GM12872 (cell line): ENCODE measurements around the gene POGLUT3.

Experiments
- TF ChIP-seq, protein P1 (sequence below): IDR thresholded peaks from 3 replicates; pipeline ENCODE4 v1.5.1; 2011; ENCODE audit warnings: low read depth, mild to moderate bottlenecking, low read length, moderate library complexity; ENCODE audit not compliant: insufficient read depth

Gene POGLUT3

DNA sequence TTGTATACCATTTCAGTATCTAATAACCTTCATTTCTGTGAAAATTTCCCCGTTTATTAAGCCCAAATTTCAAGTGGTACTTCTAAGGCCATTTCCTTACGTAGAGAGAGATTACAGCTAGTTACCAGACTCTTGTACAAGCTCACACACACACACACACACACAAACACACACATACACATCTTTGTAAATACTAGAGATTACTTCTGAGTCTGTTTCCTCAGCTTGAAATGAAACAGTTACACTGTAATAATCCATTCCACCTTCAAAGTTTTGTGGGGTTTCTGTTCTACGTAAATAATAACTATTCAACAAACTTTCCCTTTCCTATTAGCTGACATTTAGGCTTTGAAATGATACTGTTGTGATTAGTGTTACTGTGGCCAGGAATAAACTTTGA lies 6.2 kb downstream of the POGLUT3 start:
- TF ChIP-seq, protein P1, sequence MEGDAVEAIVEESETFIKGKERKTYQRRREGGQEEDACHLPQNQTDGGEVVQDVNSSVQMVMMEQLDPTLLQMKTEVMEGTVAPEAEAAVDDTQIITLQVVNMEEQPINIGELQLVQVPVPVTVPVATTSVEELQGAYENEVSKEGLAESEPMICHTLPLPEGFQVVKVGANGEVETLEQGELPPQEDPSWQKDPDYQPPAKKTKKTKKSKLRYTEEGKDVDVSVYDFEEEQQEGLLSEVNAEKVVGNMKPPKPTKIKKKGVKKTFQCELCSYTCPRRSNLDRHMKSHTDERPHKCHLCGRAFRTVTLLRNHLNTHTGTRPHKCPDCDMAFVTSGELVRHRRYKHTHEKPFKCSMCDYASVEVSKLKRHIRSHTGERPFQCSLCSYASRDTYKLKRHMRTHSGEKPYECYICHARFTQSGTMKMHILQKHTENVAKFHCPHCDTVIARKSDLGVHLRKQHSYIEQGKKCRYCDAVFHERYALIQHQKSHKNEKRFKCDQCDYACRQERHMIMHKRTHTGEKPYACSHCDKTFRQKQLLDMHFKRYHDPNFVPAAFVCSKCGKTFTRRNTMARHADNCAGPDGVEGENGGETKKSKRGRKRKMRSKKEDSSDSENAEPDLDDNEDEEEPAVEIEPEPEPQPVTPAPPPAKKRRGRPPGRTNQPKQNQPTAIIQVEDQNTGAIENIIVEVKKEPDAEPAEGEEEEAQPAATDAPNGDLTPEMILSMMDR = no peak

DNA sequence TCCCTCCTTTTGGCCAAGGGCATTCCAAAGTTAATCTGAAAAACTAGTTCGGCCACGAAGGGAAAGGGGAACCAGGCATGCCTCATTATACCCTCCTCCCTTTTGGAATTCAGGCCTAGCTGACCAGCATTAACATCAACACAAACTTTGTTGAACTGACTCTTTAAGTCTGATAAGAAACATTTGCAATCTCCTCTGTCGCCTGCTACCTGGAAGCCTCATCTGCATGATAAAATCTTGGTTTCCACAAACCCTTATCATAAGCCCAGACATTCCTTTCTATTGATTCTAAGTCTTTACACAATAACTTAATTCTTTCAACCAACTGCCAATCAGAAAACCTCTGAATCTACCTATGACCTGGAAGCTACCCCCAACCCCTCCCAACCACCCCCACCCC lies 11.4 kb downstream of the POGLUT3 start:
- TF ChIP-seq, protein P1 = no peak

DNA sequence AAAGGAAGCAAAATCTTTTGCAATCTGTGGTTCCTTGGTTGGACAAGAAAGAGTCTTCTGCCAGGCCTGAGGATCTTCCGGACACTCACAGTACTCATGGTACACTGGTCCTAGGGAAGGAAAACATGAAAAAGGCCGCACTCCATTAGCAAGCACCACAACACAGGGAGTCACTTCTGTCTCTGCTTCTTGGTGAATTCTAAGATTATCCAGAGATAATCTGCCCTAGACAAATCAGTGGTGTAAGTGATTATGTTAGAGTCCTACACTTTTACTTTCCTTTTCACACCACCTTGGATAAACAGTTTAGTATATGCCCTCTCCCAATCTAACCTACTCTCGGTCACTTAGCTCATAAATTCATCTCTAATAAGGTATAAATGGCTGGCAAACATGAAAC lies 11.9 kb downstream of the POGLUT3 start:
- TF ChIP-seq, protein P1 = no peak

DNA sequence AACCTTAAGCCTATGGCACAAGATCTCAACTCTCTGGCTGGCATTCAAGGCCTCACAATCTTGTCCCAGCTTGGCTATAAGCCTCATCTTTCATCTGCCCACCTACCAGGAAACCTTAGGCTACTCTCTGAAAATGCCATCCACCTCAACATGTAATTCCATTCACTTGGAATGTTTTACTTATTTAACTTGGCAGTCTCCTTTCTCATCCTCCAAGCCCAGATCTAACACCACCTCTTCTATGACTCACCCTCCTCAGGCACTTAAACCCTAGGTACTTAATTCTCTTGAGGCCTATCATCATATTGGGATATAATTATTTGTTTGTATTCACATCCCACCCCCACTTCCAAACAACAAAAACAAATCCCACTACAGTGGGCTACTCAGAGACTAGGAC lies 15.0 kb downstream of the POGLUT3 start:
- TF ChIP-seq, protein P1 = no peak

DNA sequence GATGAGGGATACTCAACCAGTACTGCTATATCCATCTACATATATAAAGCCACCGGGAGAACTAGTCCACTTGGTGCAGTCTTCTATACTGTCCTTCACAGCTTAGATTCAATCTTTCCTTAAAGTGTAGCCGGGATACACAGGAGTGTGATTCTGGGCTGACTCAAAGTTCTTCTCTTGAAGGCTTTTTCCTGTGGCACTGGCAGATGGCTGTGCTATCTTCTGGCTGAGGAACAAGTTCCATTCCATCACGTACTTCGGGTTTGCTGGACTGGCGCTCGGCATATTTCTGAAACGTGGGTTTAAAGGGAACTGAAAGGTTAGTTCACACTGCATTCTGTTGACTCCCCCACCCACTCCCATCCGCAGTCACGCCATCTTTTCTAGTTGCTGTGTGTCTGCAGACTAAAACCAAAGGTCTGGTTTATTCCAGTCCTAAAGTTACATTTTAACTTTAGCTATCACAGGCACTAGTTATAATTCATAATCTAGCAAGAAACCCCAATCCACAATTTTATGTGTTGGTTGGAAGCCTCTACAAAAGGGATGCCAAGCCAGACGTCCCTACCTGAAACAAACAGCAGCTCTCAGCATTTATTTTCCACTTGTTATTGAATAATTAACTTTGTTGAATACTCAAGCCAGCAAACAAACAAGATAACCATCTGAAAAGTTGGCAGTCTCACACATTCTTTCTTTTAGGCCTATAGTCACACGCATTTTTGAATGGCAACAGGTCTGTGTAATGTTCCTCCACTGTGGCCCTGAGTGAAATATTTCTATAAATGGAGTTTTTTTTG lies 23.3 kb downstream of the POGLUT3 start:
- TF ChIP-seq, protein P1 = no peak

DNA sequence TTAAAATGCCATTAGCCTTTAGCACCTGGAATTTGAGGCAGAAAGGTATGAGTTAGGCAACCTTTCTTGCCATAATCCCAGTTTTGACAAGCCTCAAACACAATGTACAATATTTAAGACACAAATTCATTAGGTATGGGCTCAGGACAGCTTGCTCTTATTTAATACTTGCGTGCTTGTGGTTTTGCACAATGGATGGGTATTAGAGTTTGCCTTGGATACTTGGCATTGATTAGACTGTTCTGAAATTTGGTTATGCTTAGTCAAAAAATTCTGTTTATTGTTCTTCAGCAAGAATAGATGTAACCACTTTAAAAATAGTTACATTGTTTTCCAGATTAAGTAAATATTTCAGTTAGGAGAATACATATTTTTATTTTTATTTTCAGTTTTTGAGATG lies 25.5 kb downstream of the POGLUT3 start:
- TF ChIP-seq, protein P1 = no peak

DNA sequence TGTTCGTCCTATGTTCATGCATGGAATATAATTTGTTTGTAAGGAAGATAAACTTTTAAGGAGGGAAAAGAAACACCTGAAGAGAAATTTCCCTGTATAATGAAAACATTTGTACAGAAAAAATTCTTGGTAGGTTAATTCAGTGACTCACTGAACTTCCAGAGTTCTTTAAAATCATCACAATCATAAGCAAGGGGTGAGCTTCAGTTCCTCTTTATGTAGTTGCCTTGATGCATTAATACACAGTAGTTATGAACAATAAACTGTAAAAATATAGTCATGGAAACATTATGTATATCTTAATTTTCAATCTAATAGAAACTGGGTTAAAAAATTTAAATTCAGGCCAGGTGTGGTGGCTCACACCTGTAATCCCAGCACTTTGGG lies 29.7 kb downstream of the POGLUT3 start:
- TF ChIP-seq, protein P1 = no peak
